Mammary microvascular endothelial cell (primary cell): ENCODE measurements around the gene CCNC. TPM values are rescaled to one million over a fixed set of nuclear protein-coding genes. Genes with fewer than 3 reads are reported as not detected.

Experiments
- total RNA-seq: library from RNA; depleted of rRNA; stranded (reverse); fragments of >200 nt; gene quantifications from 2 replicates; pipeline ENCODE4 v1.2.3, GENCODE V29; 2015

The CCNC gene
- total RNA-seq, result 45.9 and 53.9 TPM in 2 replicates

GRCh38 chr6:99568103-99568933 is at the start of gene CCNC:
TSS of gene CCNC (minus strand) at chr6:99568660. CDS start at chr6:99568527, 133 bp downstream.

GRCh38 chr6:99606656-99607415 is 38.4 kb upstream of the CCNC start, which contains the start of gene PRDM13:
TSS of gene PRDM13 (plus strand) at chr6:99606833. CDS start at chr6:99607035, 202 bp downstream.

Other genes starting within 250 kb of the CCNC start
- gene FAXC, start 219.0 kb downstream of the CCNC start, total RNA-seq, result 0.20 and 2.5 TPM in 2 replicates
- 4.4 and 10.5 TPM in 2 replicates for gene COQ3, start 174.5 kb downstream of the CCNC start, total RNA-seq
- 18.4 and 20.1 TPM in 2 replicates for gene PNISR, start 143.4 kb downstream of the CCNC start, total RNA-seq
- gene USP45, start 53.2 kb downstream of the CCNC start, total RNA-seq, result 8.7 and 12.1 TPM in 2 replicates
- gene PRDM13, start 38.2 kb upstream of the CCNC start, total RNA-seq, result not detected in 2 replicates